HepG2 (cell line): ENCODE data around the gene PRKN. TPM values are rescaled to one million over a fixed set of nuclear protein-coding genes. Genes with fewer than 3 reads are reported as not detected.

Experiments used
- ATAC-seq: fragments of 200-7000 bp; cut with Tn5 transposase; 3 replicates; pipeline ENCODE4 v1.9.1; 2020; ENCODE audit warnings: mild to moderate bottlenecking, moderate library complexity
- BruUV-seq: library from RNA; stranded (reverse); fragments of 400-500 nt; replicated peaks from 2 replicates; lab custom pipeline; 2021; lab: Mats Ljungman, UMichigan
- CTCF ChIA-PET: fragments of 300-600 bp; formaldehyde crosslinking; extraction: SDS; loops from one replicate; lab custom pipeline; 2021; ENCODE audit warnings: low total read pairs, inconsistent platforms, low intra/inter-chr PET ratio; lab: Yijun Ruan, JAX
- POLR2A ChIA-PET: fragments of 350-600 bp; sonication (Branson Sonifier 250); formaldehyde crosslinking; loops from one replicate; lab custom pipeline; 2020; ENCODE audit warnings: antibody characterized with exemption, inconsistent platforms; lab: Yijun Ruan, JAX
- DNase-seq: peaks from one replicate; pipeline ENCODE4 v3.0.0-alpha.2; 2015; ENCODE audit warnings: low spot score
- FAIRE-seq: peaks from 3 replicates; lab custom pipeline; 2011; peaks lifted over from hg19 to GRCh38; lab: Jason Lieb, UNC
- H2AFZ ChIP-seq: one replicate; pipeline ENCODE4 v1.6.1; 2011; ENCODE audit warnings: low read length, inconsistent platforms
- H3K27ac ChIP-seq: fragments of 300-600 bp; 3 replicates; pipeline ENCODE4 v1.8.0; 2011; ENCODE audit warnings: mixed run types, mild to moderate bottlenecking, mixed read lengths, low read length, inconsistent platforms; ENCODE audit not compliant: insufficient read depth; ENCODE audit errors: extremely low read length
- H3K27me3 ChIP-seq, 2 experiments: fragments of 200-600 bp in 1 of 2; 2 replicates in 1 of 2; 3 replicates in 1 of 2; pipeline versions ENCODE4 v1.6.0 to v1.8.0; 2011; ENCODE audit warnings: low read length in 2 of 2, mild to moderate bottlenecking in 2 of 2, moderate library complexity in 2 of 2, inconsistent platforms in 1 of 2; ENCODE audit not compliant: insufficient read depth in 2 of 2, control insufficient read depth in 1 of 2
- H3K36me3 ChIP-seq, 2 experiments: fragments of 200-600 bp in 1 of 2; replicated peaks in 1 of 2; 2 replicates in 1 of 2; 3 replicates in 1 of 2; pipeline versions ENCODE4 v1.5.1 to v1.8.0; 2011; ENCODE audit warnings: low read length in 2 of 2, inconsistent platforms in 1 of 2; ENCODE audit not compliant: insufficient read depth in 2 of 2, control insufficient read depth in 1 of 2
- H3K4me1 ChIP-seq: 2 replicates; pipeline ENCODE4 v1.5.1; 2012; ENCODE audit warnings: low read length, inconsistent platforms; ENCODE audit not compliant: insufficient read depth
- H3K4me2 ChIP-seq: 2 replicates; pipeline ENCODE4 v1.6.0; 2011; ENCODE audit warnings: low read depth, low read length, inconsistent platforms
- H3K4me3 ChIP-seq, 3 experiments: fragments of 200-600 bp in 1 of 3; sonication (generic), shearing (Covaris generic) in 1 of 3; replicated peaks in 1 of 3; 2 replicates each; pipeline ENCODE4 v1.5.1; 2011 to 2016; ENCODE audit warnings: low read length in 3 of 3, inconsistent platforms in 2 of 3, low read depth in 2 of 3, mild to moderate bottlenecking in 2 of 3, control low read depth in 1 of 3, mixed read lengths in 1 of 3; ENCODE audit not compliant: insufficient read depth in 1 of 3
- H3K79me2 ChIP-seq: one replicate; pipeline ENCODE4 v1.6.1; 2011; ENCODE audit warnings: low read length, inconsistent platforms; ENCODE audit not compliant: insufficient read depth
- H3K9ac ChIP-seq: 2 replicates; pipeline ENCODE4 v1.6.0; 2011; ENCODE audit warnings: mild to moderate bottlenecking, low read depth, low read length, inconsistent platforms; ENCODE audit not compliant: insufficient read depth
- H3K9me3 ChIP-seq: 2 replicates; pipeline ENCODE4 v1.5.1; 2012; ENCODE audit warnings: mild to moderate bottlenecking, low read length
- H4K20me1 ChIP-seq: 2 replicates; pipeline ENCODE4 v1.6.0; 2011; ENCODE audit warnings: inconsistent platforms, mild to moderate bottlenecking, low read length, moderate library complexity; ENCODE audit not compliant: insufficient read depth
- KDM6A ChIP-seq: IDR thresholded peaks from 2 replicates; pipeline ENCODE4 v1.6.1; 2016; ENCODE audit warnings: low read depth
- MTF1 ChIP-seq: sonication (generic); formaldehyde crosslinking; IDR thresholded peaks from 2 replicates; pipeline ENCODE4 v1.5.0; 2020; ENCODE audit warnings: missing genetic modification reagents
- TGIF2 ChIP-seq: IDR thresholded peaks from 2 replicates; pipeline ENCODE4 v1.6.1; 2016; ENCODE audit warnings: control low read depth, missing compliant biosample characterization
- ZNF224 ChIP-seq: sonication (generic); formaldehyde crosslinking; IDR thresholded peaks from 2 replicates; pipeline ENCODE4 v1.5.0; 2020; ENCODE audit warnings: mild to moderate bottlenecking, missing genetic modification reagents
- ZNF318 ChIP-seq: sonication (generic); formaldehyde crosslinking; IDR thresholded peaks from 2 replicates; pipeline ENCODE4 v1.4.0; 2020; ENCODE audit warnings: mild to moderate bottlenecking, missing genetic modification reagents
- ZNF572 ChIP-seq: sonication (generic); formaldehyde crosslinking; IDR thresholded peaks from 2 replicates; pipeline ENCODE4 v1.5.1; 2020; ENCODE audit warnings: mild to moderate bottlenecking, missing genetic modification reagents
- ZNF790 ChIP-seq: sonication (generic); formaldehyde crosslinking; IDR thresholded peaks from 2 replicates; pipeline ENCODE4 v1.8.0; 2022; ENCODE audit warnings: missing genetic modification reagents, mild to moderate bottlenecking, borderline replicate concordance
- WGBS: methylation state at CpG from one replicate; pipeline ENCODE4 v1.1.6; 2017; ENCODE audit warnings: low lambda C conversion rate; 5-methylcytosine and 5-hydroxymethylcytosine counted together
- in situ Hi-C: cut with HindIII; loops from 2 replicates; pipeline ENCODE4 v1.10.0; 2017; ENCODE audit warnings: low pct_unique_long_range_greater_than_20kb; ENCODE audit not compliant: extremely low pct_ligation_motif_present
- intact Hi-C: fragments of 100-400 bp; cut with micrococcal nuclease; formaldehyde crosslinking; loops from one replicate; pipeline ENCODE4 v1.10.0; 2022; ENCODE audit not compliant: unreplicated experiment
- polyA plus RNA-seq, 8 experiments: library from polyadenylated mRNA; depleted of rRNA in 3 of 8; stranded (reverse) in 7 of 8; unstranded in 1 of 8; fragments of >200 nt; fragmentation: Illumina TruSeq in 4 of 8; extraction: Trizol in 4 of 8; gene quantifications; 2 replicates each; pipeline versions ENCODE4 v1.2.1 to v1.2.3, GENCODE V29; 2011 to 2016; ENCODE audit warnings: low read depth in 4 of 8, missing spikeins in 1 of 8, mixed read lengths in 1 of 8; ENCODE audit not compliant: insufficient read depth in 1 of 8
- total RNA-seq, 5 experiments: library from RNA; depleted of rRNA; stranded (reverse); fragments of >200 nt; fragmentation: Illumina TruSeq; extraction: Trizol; gene quantifications; 2 replicates each; pipeline ENCODE4 v1.2.3, GENCODE V29; 2016; ENCODE audit warnings: low read depth in 1 of 5

PRKN gene
- total and polyA plus RNA-seq, 2 of the 13 experiments (the other 11 are each of a cell fraction or from before 2014, with no cell fraction given), result 0.31 to 0.44 TPM

- no TSS peak for BruUV-seq
- Histone ChIP-seq H2AFZ (no peak overlapping the region), H3K4me3 (no peak overlapping the region), H3K36me3 (no peaks in the 10 kb centered on the region), H3K79me2 (no peaks in the 10 kb centered on the region), H3K9me3 (no peaks in the 10 kb centered on the region), H3K4me1 (peaks cover 1% of the 10 kb centered on the region; the same call in 1 of the 2 replicates), H3K27me3 (no peaks in the 10 kb centered on the region), H3K9ac (no peak overlapping the region), H3K27ac (no peak overlapping the region), H4K20me1 (no peaks in the 10 kb centered on the region)
- ATAC-seq (no peak), DNase-seq (no peak), FAIRE-seq (no peak)
- ChIA-PET POLR2A (no interaction called here), CTCF (no interaction called here)
- in situ Hi-C loops, result no loop called here
- 28% methylated on average over 2 of the region's 2 CpGs for WGBS
- no peak for TF ChIP-seq ZNF790 (CRISPR knock-in tag)
- no peak for TF ChIP-seq KDM6A
- TF ChIP-seq ZNF572 (CRISPR knock-in tag), result no peak
- TF ChIP-seq ZNF224 (CRISPR knock-in tag), result no peak
- no peak for TF ChIP-seq ZNF318 (CRISPR knock-in tag)
- no peak for TF ChIP-seq TGIF2 (CRISPR knock-in tag)
- TF ChIP-seq MTF1 (CRISPR knock-in tag), result no peak
- TF ChIP-seq, all 625 proteins: peak for 0
- intact Hi-C loops, result loop anchor here (10.0 kb wide), 3 partner anchors 467 to 977 kb away; partner anchors contain the start of gene QKI
- H3K4me2 ChIP-seq, result no peak overlapping the region
These were observed 6.2 kb downstream of the PRKN start for GRCh38 chr6:162721404-162721687.
